ENCODE data around the gene MTCL1. TPM values are rescaled to one million over a fixed set of nuclear protein-coding genes. Genes with fewer than 3 reads are reported as not detected.

Gene MTCL1
- total and polyA plus RNA-seq, 9 of the 15 experiments (the other 6 are each of a cell fraction or from before 2014, with no cell fraction given) = 0.21 to 7.4 (median 3.7) TPM

DNA sequence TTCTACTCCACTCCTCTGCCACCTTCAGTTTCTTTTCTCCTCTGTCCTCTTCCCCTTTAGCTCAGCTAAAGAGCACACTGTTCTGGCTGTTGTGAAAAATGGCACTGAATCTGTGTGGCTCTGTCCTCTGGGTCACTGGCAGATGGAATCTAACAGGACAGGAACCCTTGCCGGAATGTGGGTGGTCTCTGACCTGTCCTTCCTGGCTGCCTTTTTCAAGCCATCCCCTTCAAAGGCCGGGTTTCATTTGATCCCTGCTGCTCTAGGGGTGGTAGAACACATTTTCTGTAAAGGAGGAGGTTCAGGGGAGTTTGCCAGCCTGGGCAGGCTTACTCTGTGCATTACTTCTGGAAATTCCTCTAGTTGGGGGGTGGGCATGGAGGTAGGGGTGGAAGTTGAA lies 29.9 kb downstream of the MTCL1 start (continued):
- TF ChIP-seq CEBPZ (IDR thresholded peaks at IDR 0.05; ENCODE audit: borderline replicate concordance, low read depth, low read length) = no peak

GRCh38 chr18:8741117-8741516 lies 35.8 kb downstream of the MTCL1 start:
- CTCF ChIA-PET (ENCODE audit: low intra/inter-chr PET ratio) = no interaction called here
- H3K4me3 ChIP-seq = no peak overlapping the region
- no peak overlapping the region for H3K27ac ChIP-seq (ENCODE audit: extremely low read depth, low read depth, low read length)
- H3K9me1 ChIP-seq (ENCODE audit: control insufficient read depth, insufficient read depth, low read length) = no peaks in the 10 kb centered on the region
- WGBS (ENCODE audit: insufficient coverage, low coverage, missing lambda C conversion rate) = 23% methylated on average over 1 of the region's 1 CpG
- no peak overlapping the region for H2AFZ ChIP-seq (ENCODE audit: low read depth, low read length)
- in situ Hi-C loops (cut with MboI) (no loop called here), intact Hi-C loops (cut with micrococcal nuclease) (no loop called here)
- H4K20me1 ChIP-seq (replicated peaks; ENCODE audit: control insufficient read depth, insufficient read depth, low read length) = no peaks in the 10 kb centered on the region
- H3K4me2 ChIP-seq (ENCODE audit: insufficient read depth, low read length) = no peak overlapping the region
- DNase-seq (ENCODE audit: extremely low read depth in 1 of 4, low spot score in 3 of 4) (no peak), FAIRE-seq (no peak), ATAC-seq (no peak)
- no peak overlapping the region for H3K9ac ChIP-seq (ENCODE audit: insufficient read depth in 1 of 2, low read depth in 2 of 2, low read length in 2 of 2)
- POLR2A ChIA-PET = interaction anchor here (1.1 to 1.4 kb wide), 2 partner anchors 10 kb away, joined by 3 to 7 read pairs; no protein-coding TSS in a partner anchor
- no peaks in the 10 kb centered on the region for H3K9me3 ChIP-seq (replicated peaks; ENCODE audit: control insufficient read depth, insufficient read depth, low read depth, low read length)
- H3K79me2 ChIP-seq (ENCODE audit: control insufficient read depth, insufficient read depth, low read length) = no peaks in the 10 kb centered on the region
- no peaks in the 10 kb centered on the region; a peak in 2 of 5 replicates for H3K4me1 ChIP-seq (replicated peaks in 1 of 2; ENCODE audit: control insufficient read depth in 2 of 2, insufficient read depth in 2 of 2, low read length in 2 of 2)
- no peaks in the 10 kb centered on the region; the same call in 2 of the 3 replicates for H3K36me3 ChIP-seq (ENCODE audit: control insufficient read depth, insufficient read depth, low read length)
- no TSS peak for BruUV-seq (replicated peaks)
- H3K27me3 ChIP-seq (ENCODE audit: control insufficient read depth in 2 of 2, insufficient read depth in 2 of 2, low read length in 2 of 2) = 0 out of 5 replicates have a peak, but pooled peaks cover 0 to 4% of the 10 kb centered on the region in 2 experiments
- TF ChIP-seq HOMEZ (CRISPR knock-in tag; IDR thresholded peaks at IDR 0.05) = no peak
- TF ChIP-seq POLR3G (IDR thresholded peaks at IDR 0.05; ENCODE audit: extremely low read depth, insufficient read length, insufficient replicate concordance) = no peak
- TF ChIP-seq CREB5 (CRISPR knock-in tag; IDR thresholded peaks at IDR 0.05) = no peak
- no peak for TF ChIP-seq GABPB2 (CRISPR knock-in tag; conservative IDR thresholded peaks at IDR 0.05)
- TF ChIP-seq RNF219 (CRISPR knock-in tag; IDR thresholded peaks at IDR 0.05) = no peak
- TF ChIP-seq PCBP2 (IDR thresholded peaks at IDR 0.05; ENCODE audit: low read depth, low read length, poor library complexity, severe bottlenecking) = no peak
- no peak for TF ChIP-seq KDM5B (IDR thresholded peaks at IDR 0.05; ENCODE audit: insufficient replicate concordance, low read depth, low read length)
- no peak for TF ChIP-seq TBL1XR1 (IDR thresholded peaks at IDR 0.05; ENCODE audit: low read length in 2 of 2)
- TF ChIP-seq ADNP (tag; IDR thresholded peaks at IDR 0.05) = no peak

Data from K562 (cell line).